HG03066 (cell line): ENCODE results near the gene ZNF583.

Experiments used
- ATAC-seq: cut with Tn5 transposase; IDR thresholded peaks from one replicate; pipeline ENCODE4 v1.9.1; 2021; ENCODE audit warnings: low read depth; ENCODE audit not compliant: unreplicated experiment

The ZNF583 gene

GRCh38 chr19:56403764-56404704 is at the start of gene ZNF583:
TSS of gene ZNF583 (plus strand) at chr19:56404332. CDS start at chr19:56407115, 2,783 bp downstream.
- ATAC-seq, result peak; percentile 75

- no peak for ATAC-seq
These were observed 48.6 kb upstream of the ZNF583 start for GRCh38 chr19:56355517-56355916.

- ATAC-seq, result no peak
These were observed 47.2 kb upstream of the ZNF583 start for GRCh38 chr19:56356944-56357343.

GRCh38 chr19:56360841-56361240 is 43.3 kb upstream of the ZNF583 start:
- ATAC-seq, result no peak

GRCh38 chr19:56367829-56368711 is 36.1 kb upstream of the ZNF583 start:
- no peak for ATAC-seq

GRCh38 chr19:56369886-56370676 is 34.1 kb upstream of the ZNF583 start:
- ATAC-seq, result no peak

- ATAC-seq, result no peak
These were observed 31.9 kb upstream of the ZNF583 start for GRCh38 chr19:56372281-56372680.

- ATAC-seq, result no peak
These were observed 26.8 kb upstream of the ZNF583 start for GRCh38 chr19:56377105-56377924.

- ATAC-seq, result no peak
These were observed 20.1 kb upstream of the ZNF583 start for GRCh38 chr19:56383826-56384605.

GRCh38 chr19:56393119-56394012 is 10.8 kb upstream of the ZNF583 start, which contains the start of gene ZNF582:
TSS of gene ZNF582 (minus strand) at chr19:56393534. CDS start at chr19:56391752, 1,782 bp downstream.
- peak; percentile 85 for ATAC-seq

- ATAC-seq, result no peak
These were observed 5.3 kb upstream of the ZNF583 start for GRCh38 chr19:56398809-56399208.

GRCh38 chr19:56400485-56400884 is 3.6 kb upstream of the ZNF583 start:
- ATAC-seq, result no peak

GRCh38 chr19:56403261-56403660 is 871 bp upstream of the ZNF583 start:
- no peak for ATAC-seq

GRCh38 chr19:56404705-56405056 is 549 bp downstream of the ZNF583 start:
- no peak for ATAC-seq

- no peak for ATAC-seq
These were observed 930 bp downstream of the ZNF583 start for GRCh38 chr19:56405062-56405461.

GRCh38 chr19:56423276-56423984 is 19.3 kb downstream of the ZNF583 start:
- no peak for ATAC-seq

GRCh38 chr19:56423985-56424353 is 19.8 kb downstream of the ZNF583 start:
- no peak for ATAC-seq
